HCT116 (cell line): ENCODE results near the gene ETNK1. TPM values are rescaled to one million over a fixed set of nuclear protein-coding genes. Genes with fewer than 3 reads are reported as not detected.

Experiments used
- ATAC-seq: fragments of 200-7000 bp; cut with Tn5 transposase; 2 replicates; pipeline ENCODE4 v1.9.1; 2020; ENCODE audit warnings: mild to moderate bottlenecking, moderate library complexity
- BruUV-seq: library from RNA; stranded (reverse); fragments of 400-500 nt; replicated peaks from 2 replicates; lab custom pipeline; 2021; lab: Mats Ljungman, UMichigan
- CTCF ChIA-PET: fragments of 300-600 bp; sonication (Branson Sonifier 250); formaldehyde crosslinking; loops from one replicate; lab custom pipeline; 2021; ENCODE audit warnings: antibody characterized with exemption; lab: Charles Lee
- POLR2A ChIA-PET: fragments of 300-600, 350-600 bp; sonication (Branson Sonifier 250); formaldehyde crosslinking; loops from one replicate; lab custom pipeline; 2021; ENCODE audit warnings: antibody characterized with exemption; lab: Charles Lee
- RAD21 ChIA-PET, 2 experiments: fragments of 300-600 bp; sonication (Branson Sonifier 250); formaldehyde crosslinking; loops; one replicate each; lab custom pipeline; 2023; ENCODE audit warnings: low total read pairs in 2 of 2; ENCODE audit not compliant: uncharacterized antibody in 2 of 2, unreplicated experiment in 2 of 2, low non-redundant PET in 1 of 2; lab: Charles Lee
- DNase-seq: peaks from one replicate; pipeline ENCODE4 v3.0.0-alpha.2; 2010; ENCODE audit warnings: low read depth, low spot score
- H2AFZ ChIP-seq: fragments of 200-600 bp; shearing (Covaris generic), sonication (generic); 2 replicates; pipeline ENCODE4 v1.6.1; 2017; ENCODE audit warnings: low read depth, mixed run types, mixed read lengths, antibody characterized with exemption, low read length; ENCODE audit not compliant: poor library complexity, severe bottlenecking
- H3K27ac ChIP-seq: 2 replicates; pipeline ENCODE4 v1.5.1; 2012; ENCODE audit warnings: low read depth, low read length
- H3K27me3 ChIP-seq: fragments of 200-600 bp; sonication (generic); 2 replicates; pipeline ENCODE4 v1.6.1; 2016; ENCODE audit warnings: mixed run types, low read length, mixed read lengths; ENCODE audit not compliant: insufficient read depth
- H3K36me3 ChIP-seq, 2 experiments: fragments of 200-500 bp in 1 of 2; fragments of 200-600 bp in 1 of 2; sonication (Bioruptor generic) in 1 of 2; sonication (generic) in 1 of 2; 2 replicates each; pipeline versions ENCODE4 v1.5.1 to v1.6.1; 2014 to 2016; ENCODE audit warnings: low read length in 2 of 2, inconsistent platforms in 1 of 2, mixed read lengths in 1 of 2, mixed run types in 1 of 2; ENCODE audit not compliant: insufficient read depth in 2 of 2, control insufficient read depth in 1 of 2
- H3K4me1 ChIP-seq, 2 experiments: fragments of 200-600 bp in 1 of 2; sonication (generic) in 1 of 2; 2 replicates each; pipeline versions ENCODE4 v1.5.1 to v1.6.1; 2012 to 2017; ENCODE audit warnings: low read length in 2 of 2, inconsistent platforms in 1 of 2, mild to moderate bottlenecking in 1 of 2, mixed read lengths in 1 of 2, mixed run types in 1 of 2, moderate library complexity in 1 of 2; ENCODE audit not compliant: insufficient read depth in 2 of 2, control insufficient read depth in 1 of 2
- H3K4me2 ChIP-seq: fragments of 200-600 bp; sonication (generic); 2 replicates; pipeline ENCODE4 v1.6.1; 2017; ENCODE audit warnings: mixed run types, low read length, mixed read lengths
- H3K4me3 ChIP-seq, 2 experiments: fragments of 200-600 bp in 1 of 2; sonication (generic) in 1 of 2; replicated peaks in 1 of 2; 2 replicates each; pipeline ENCODE4 v1.5.1; 2011 to 2016; ENCODE audit warnings: low read length in 2 of 2, control low read depth in 1 of 2, low read depth in 1 of 2, mild to moderate bottlenecking in 1 of 2, mixed read lengths in 1 of 2, mixed run types in 1 of 2
- H3K79me2 ChIP-seq: fragments of 200-600 bp; sonication (generic); 2 replicates; pipeline ENCODE4 v1.6.1; 2017; ENCODE audit warnings: mild to moderate bottlenecking, mixed run types, low read length, moderate library complexity, mixed read lengths; ENCODE audit not compliant: insufficient read depth
- H3K9ac ChIP-seq: fragments of 200-600 bp; sonication (generic); 2 replicates; pipeline ENCODE4 v1.6.1; 2016; ENCODE audit warnings: low read length, mixed read lengths
- H3K9me2 ChIP-seq: fragments of 200-600 bp; sonication (generic), shearing (Covaris generic); 2 replicates; pipeline ENCODE4 v1.6.1; 2017; ENCODE audit warnings: mixed run types, mild to moderate bottlenecking, moderate library complexity; ENCODE audit not compliant: insufficient read depth
- H3K9me3 ChIP-seq, 2 experiments: fragments of 200-500 bp in 1 of 2; fragments of 200-600 bp in 1 of 2; sonication (Bioruptor generic) in 1 of 2; sonication (generic) in 1 of 2; 2 replicates each; pipeline ENCODE4 v1.6.1; 2014 to 2017; ENCODE audit warnings: low read length in 2 of 2, mixed read lengths in 2 of 2, inconsistent platforms in 1 of 2, low read depth in 1 of 2, mild to moderate bottlenecking in 1 of 2, mixed run types in 1 of 2, moderate library complexity in 1 of 2; ENCODE audit not compliant: control insufficient read depth in 1 of 2, insufficient read depth in 1 of 2
- H4K20me1 ChIP-seq: fragments of 200-600 bp; sonication (generic), shearing (Covaris generic); 2 replicates; pipeline ENCODE4 v1.6.1; 2017; ENCODE audit warnings: mixed run types, mild to moderate bottlenecking, moderate library complexity; ENCODE audit not compliant: insufficient read depth
- CEBPB ChIP-seq: IDR thresholded peaks from 2 replicates; pipeline ENCODE4 v1.6.1; 2012; ENCODE audit warnings: low read depth
- CTCF ChIP-seq, 3 experiments: fragments of 200-600 bp in 1 of 3; sonication (generic) in 1 of 3; IDR thresholded peaks in 2 of 3; conservative IDR thresholded peaks in 1 of 3; 2 replicates each; pipeline ENCODE4 v1.5.1; 2012 to 2017; ENCODE audit warnings: low read depth in 2 of 3, low read length in 2 of 3, antibody characterized with exemption in 1 of 3, borderline replicate concordance in 1 of 3, control low read depth in 1 of 3, mild to moderate bottlenecking in 1 of 3, mixed read lengths in 1 of 3, mixed run types in 1 of 3, moderate library complexity in 1 of 3; ENCODE audit not compliant: insufficient read depth in 1 of 3
- EGR1 ChIP-seq: IDR thresholded peaks from 2 replicates; pipeline ENCODE4 v1.6.1; 2012; ENCODE audit warnings: low read depth
- EZH2 ChIP-seq: fragments of 200-600 bp; sonication (generic); IDR thresholded peaks from 2 replicates; pipeline ENCODE4 v1.6.1; 2017; ENCODE audit warnings: antibody characterized with exemption, mixed run types
- EZH2phosphoT487 ChIP-seq: fragments of 200-600 bp; IDR thresholded peaks from 2 replicates; pipeline ENCODE4 v1.6.1; 2018; ENCODE audit warnings: antibody characterized with exemption, borderline replicate concordance
- FOSL1 ChIP-seq: IDR thresholded peaks from 2 replicates; pipeline ENCODE4 v1.6.1; 2012; ENCODE audit warnings: low read depth
- JUND ChIP-seq: IDR thresholded peaks from 2 replicates; pipeline ENCODE4 v1.6.1; 2012
- MAX ChIP-seq: IDR thresholded peaks from 2 replicates; pipeline ENCODE4 v1.6.1; 2012
- POLR2AphosphoS5 ChIP-seq: IDR thresholded peaks from 2 replicates; pipeline ENCODE4 v1.6.1; 2011; ENCODE audit warnings: mild to moderate bottlenecking, low read depth, low read length, moderate library complexity
- RAD21 ChIP-seq: IDR thresholded peaks from 2 replicates; pipeline ENCODE4 v1.6.1; 2012; ENCODE audit warnings: low read depth, mild to moderate bottlenecking
- YY1 ChIP-seq: IDR thresholded peaks from 2 replicates; pipeline ENCODE4 v1.6.1; 2011; ENCODE audit warnings: low read length, low read depth, moderate library complexity, mild to moderate bottlenecking; ENCODE audit not compliant: insufficient replicate concordance; ENCODE audit errors: extremely low read depth
- ZFX ChIP-seq: fragments of 450-650 bp; IDR thresholded peaks from 2 replicates; pipeline ENCODE4 v1.6.1; 2017
- intact Hi-C: fragments of 100-400 bp; cut with micrococcal nuclease; formaldehyde crosslinking; loops from 2 replicates; pipeline ENCODE4 v1.10.0; 2022
- total RNA-seq: library from RNA; stranded (reverse); gene quantifications from one replicate; pipeline ENCODE4 v1.2.1, GENCODE V29; 2021; ENCODE audit not compliant: unreplicated experiment
- TF ChIP-seq, protein P1 (sequence below): IDR thresholded peaks from 2 replicates; pipeline ENCODE4 v1.6.1; 2012
- TF ChIP-seq, protein P2 (sequence below): IDR thresholded peaks from 2 replicates; pipeline ENCODE4 v1.6.1; 2011; ENCODE audit warnings: mild to moderate bottlenecking, low read length, moderate library complexity; ENCODE audit not compliant: insufficient replicate concordance; ENCODE audit errors: extremely low read depth

Gene ETNK1
- total RNA-seq, 1 experiment from 2014 or later, result 83.6 TPM

- Histone ChIP-seq H4K20me1 (no peaks in the 10 kb centered on the region), H3K9ac (no peak overlapping the region), H3K79me2 (no peaks in the 10 kb centered on the region), H3K4me2 (no peak overlapping the region), H3K27ac (no peak overlapping the region), H3K27me3 (no peaks in the 10 kb centered on the region), H3K4me3 (no peak overlapping the region), H3K9me3 (no peaks in the 10 kb centered on the region), H3K9me2 (no peaks in the 10 kb centered on the region), H3K4me1 (no peaks in the 10 kb centered on the region), H3K36me3 (no peaks in the 10 kb centered on the region), H2AFZ (no peak overlapping the region)
- no TSS peak for BruUV-seq
- DNase-seq, result no peak
- ChIA-PET CTCF (no interaction called here), RAD21 (no interaction called here), POLR2A (no interaction called here)
- ATAC-seq, result no peak
- no peak for TF ChIP-seq ZFX
- TF ChIP-seq YY1, result no peak
- no peak for TF ChIP-seq CEBPB
- no peak for TF ChIP-seq FOSL1
- TF ChIP-seq, protein P1, sequence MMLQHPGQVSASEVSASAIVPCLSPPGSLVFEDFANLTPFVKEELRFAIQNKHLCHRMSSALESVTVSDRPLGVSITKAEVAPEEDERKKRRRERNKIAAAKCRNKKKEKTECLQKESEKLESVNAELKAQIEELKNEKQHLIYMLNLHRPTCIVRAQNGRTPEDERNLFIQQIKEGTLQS, result no peak
- TF ChIP-seq, protein P2, sequence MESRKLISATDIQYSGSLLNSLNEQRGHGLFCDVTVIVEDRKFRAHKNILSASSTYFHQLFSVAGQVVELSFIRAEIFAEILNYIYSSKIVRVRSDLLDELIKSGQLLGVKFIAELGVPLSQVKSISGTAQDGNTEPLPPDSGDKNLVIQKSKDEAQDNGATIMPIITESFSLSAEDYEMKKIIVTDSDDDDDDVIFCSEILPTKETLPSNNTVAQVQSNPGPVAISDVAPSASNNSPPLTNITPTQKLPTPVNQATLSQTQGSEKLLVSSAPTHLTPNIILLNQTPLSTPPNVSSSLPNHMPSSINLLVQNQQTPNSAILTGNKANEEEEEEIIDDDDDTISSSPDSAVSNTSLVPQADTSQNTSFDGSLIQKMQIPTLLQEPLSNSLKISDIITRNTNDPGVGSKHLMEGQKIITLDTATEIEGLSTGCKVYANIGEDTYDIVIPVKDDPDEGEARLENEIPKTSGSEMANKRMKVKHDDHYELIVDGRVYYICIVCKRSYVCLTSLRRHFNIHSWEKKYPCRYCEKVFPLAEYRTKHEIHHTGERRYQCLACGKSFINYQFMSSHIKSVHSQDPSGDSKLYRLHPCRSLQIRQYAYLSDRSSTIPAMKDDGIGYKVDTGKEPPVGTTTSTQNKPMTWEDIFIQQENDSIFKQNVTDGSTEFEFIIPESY, result no peak
- TF ChIP-seq EZH2phosphoT487, result no peak
- no peak for TF ChIP-seq MAX
- no peak for TF ChIP-seq JUND
- no peak for TF ChIP-seq RAD21
- TF ChIP-seq EZH2, result no peak
- no peak for TF ChIP-seq POLR2AphosphoS5
- no peak for TF ChIP-seq CTCF (IDR thresholded peaks at IDR 0.05 in 2 of 3, conservative IDR thresholded peaks at IDR 0.05 in 1 of 3; ENCODE audit: borderline replicate concordance in 1 of 3, insufficient read depth in 1 of 3, low read depth in 2 of 3, low read length in 2 of 3)
- TF ChIP-seq EGR1, result no peak
- intact Hi-C loops, result no loop called here
Observed at GRCh38 chr12:22729957-22730443, 105.0 kb downstream of the ETNK1 start.
